Neuronal stem cell (in vitro differentiated cells): ENCODE measurements around the gene NR5A2.
A peak's percentile ranks its signal among the peaks of the same experiment; 100 is the strongest.

ENCODE experiments used
- DNase-seq: peaks from one replicate; pipeline ENCODE4 v3.0.0-alpha.2; 2013; ENCODE audit warnings: low spot score
- H2AFZ ChIP-seq: one replicate; pipeline ENCODE4 v1.6.1; 2013; ENCODE audit warnings: mild to moderate bottlenecking, low read length, inconsistent platforms
- H2AK5ac ChIP-seq: 2 replicates; pipeline ENCODE4 v1.6.1; 2013; ENCODE audit warnings: low read depth, mild to moderate bottlenecking, inconsistent platforms, low read length, moderate library complexity, mixed read lengths
- H2BK120ac ChIP-seq: 2 replicates; pipeline ENCODE4 v1.6.1; 2013; ENCODE audit warnings: low read depth, mild to moderate bottlenecking, inconsistent platforms, low read length, moderate library complexity, mixed read lengths
- H2BK12ac ChIP-seq: one replicate; pipeline ENCODE4 v1.6.1; 2013; ENCODE audit warnings: low read length, inconsistent platforms
- H2BK15ac ChIP-seq: 2 replicates; pipeline ENCODE4 v1.6.1; 2013; ENCODE audit warnings: mild to moderate bottlenecking, low read length, inconsistent platforms, mixed read lengths
- H2BK5ac ChIP-seq: one replicate; pipeline ENCODE4 v1.6.1; 2013; ENCODE audit warnings: inconsistent platforms, mild to moderate bottlenecking, low read length, moderate library complexity
- H3K14ac ChIP-seq: one replicate; pipeline ENCODE4 v1.6.1; 2013; ENCODE audit warnings: low read length, inconsistent platforms
- H3K18ac ChIP-seq: 2 replicates; pipeline ENCODE4 v1.6.1; 2013; ENCODE audit warnings: low read length, inconsistent platforms
- H3K23ac ChIP-seq: 2 replicates; pipeline ENCODE4 v1.6.1; 2013; ENCODE audit warnings: low read depth, mild to moderate bottlenecking, mixed read lengths, low read length, inconsistent platforms; ENCODE audit not compliant: poor library complexity
- H3K27ac ChIP-seq: replicated peaks from 3 replicates; pipeline ENCODE4 v1.5.1; 2013; ENCODE audit warnings: low read length, inconsistent platforms
- H3K27me3 ChIP-seq, 3 experiments: 2 replicates each; pipeline ENCODE4 v1.6.1; 2013; ENCODE audit warnings: low read length in 3 of 3, mild to moderate bottlenecking in 2 of 3, inconsistent platforms in 1 of 3, low read depth in 1 of 3, mixed read lengths in 1 of 3, moderate library complexity in 1 of 3; ENCODE audit not compliant: control insufficient read depth in 3 of 3, insufficient read depth in 3 of 3
- H3K36me3 ChIP-seq, 2 donors: replicated peaks in 1 of 2; 2 replicates each; pipeline ENCODE4 v1.6.1; 2013; ENCODE audit warnings: low read length in 2 of 2; ENCODE audit not compliant: control insufficient read depth in 2 of 2, insufficient read depth in 2 of 2
- H3K4ac ChIP-seq: 2 replicates; pipeline ENCODE4 v1.6.1; 2013; ENCODE audit warnings: inconsistent platforms, mild to moderate bottlenecking, low read length, moderate library complexity
- H3K4me1 ChIP-seq, 2 donors: 1 replicate in 1 of 2; 2 replicates in 1 of 2; pipeline ENCODE4 v1.6.1; 2013; ENCODE audit warnings: low read length in 2 of 2, low read depth in 1 of 2; ENCODE audit not compliant: control insufficient read depth in 2 of 2, insufficient read depth in 1 of 2
- H3K4me2 ChIP-seq: one replicate; pipeline ENCODE4 v1.6.1; 2013; ENCODE audit warnings: mild to moderate bottlenecking, low read length, inconsistent platforms; ENCODE audit not compliant: insufficient read depth, poor library complexity, severe bottlenecking
- H3K4me3 ChIP-seq, 2 donors: 2 replicates each; pipeline ENCODE4 v1.5.1; 2013; ENCODE audit warnings: low read length in 2 of 2, mild to moderate bottlenecking in 2 of 2, inconsistent platforms in 1 of 2, moderate library complexity in 1 of 2
- H3K79me1 ChIP-seq: one replicate; pipeline ENCODE4 v1.6.1; 2013; ENCODE audit warnings: low read depth, mild to moderate bottlenecking, inconsistent platforms, low read length, moderate library complexity
- H3K9ac ChIP-seq: one replicate; pipeline ENCODE4 v1.6.1; 2013; ENCODE audit warnings: mild to moderate bottlenecking, low read depth, low read length, inconsistent platforms; ENCODE audit not compliant: poor library complexity
- H3K9me3 ChIP-seq, 2 donors: replicated peaks in 1 of 2; 2 replicates each; pipeline versions ENCODE3 to v1.6.1; 2013; ENCODE audit warnings: low read length in 2 of 2, mild to moderate bottlenecking in 2 of 2, inconsistent platforms in 1 of 2, low read depth in 1 of 2, mixed read lengths in 1 of 2, moderate library complexity in 1 of 2; ENCODE audit not compliant: control insufficient read depth in 2 of 2, insufficient read depth in 1 of 2
- H4K8ac ChIP-seq: one replicate; pipeline ENCODE4 v1.6.1; 2013; ENCODE audit warnings: low read depth, mild to moderate bottlenecking, inconsistent platforms, low read length, moderate library complexity
- H4K91ac ChIP-seq: one replicate; pipeline ENCODE4 v1.6.1; 2013; ENCODE audit warnings: low read length, low read depth, mild to moderate bottlenecking, inconsistent platforms; ENCODE audit not compliant: poor library complexity
- WGBS, 2 donors: extraction: QIAGEN DNeasy Blood & Tissue Kit; methylation state at CpG; one replicate each; pipeline ENCODE4 v1.1.7; 2013; ENCODE audit warnings: missing lambda C conversion rate in 2 of 2, mixed read lengths in 1 of 2; ENCODE audit not compliant: insufficient read length in 2 of 2, insufficient replicate concordance in 1 of 2; ENCODE audit errors: extremely low coverage in 2 of 2; 5-methylcytosine and 5-hydroxymethylcytosine counted together

NR5A2 gene

GRCh38 chr1:200223207-200223606 is 195.7 kb downstream of the NR5A2 start:
- Histone ChIP-seq H3K36me3 (no peaks in the 10 kb centered on the region), H2BK5ac (no peak overlapping the region), H2BK12ac (no peak overlapping the region), H4K91ac (no peak overlapping the region), H3K4me3 (no peak overlapping the region), H3K14ac (no peak overlapping the region), H3K4me2 (no peak overlapping the region), H3K79me1 (no peaks in the 10 kb centered on the region), H3K23ac (no peak overlapping the region), H3K4me1 (peaks cover 2 to 29% of the 10 kb centered on the region in 2 donors), H3K18ac (peak overlapping the region; percentile 51), H2AFZ (no peak overlapping the region), H2BK15ac (no peak overlapping the region), H3K9ac (no peak overlapping the region), H4K8ac (no peak overlapping the region), H3K27me3 (no peaks in the 10 kb centered on the region), H2AK5ac (no peak overlapping the region), H2BK120ac (no peak overlapping the region), H3K4ac (no peak overlapping the region), H3K9me3 (no peaks in the 10 kb centered on the region), H3K27ac (no peak overlapping the region)
- no peak for DNase-seq
- WGBS, 2 donors: no CpG with 5 or more reads among the region's 2 CpGs

GRCh38 chr1:200223613-200224012 is 196.1 kb downstream of the NR5A2 start:
- Histone ChIP-seq H3K36me3 (no peaks in the 10 kb centered on the region), H4K8ac (no peak overlapping the region), H2AFZ (no peak overlapping the region), H4K91ac (no peak overlapping the region), H3K4me2 (no peak overlapping the region), H3K18ac (peak overlapping the region; percentile 51), H3K4me1 (peaks cover 2 to 33% of the 10 kb centered on the region in 2 donors), H3K14ac (no peak overlapping the region), H2AK5ac (no peak overlapping the region), H2BK15ac (no peak overlapping the region), H3K9ac (no peak overlapping the region), H3K4me3 (no peak overlapping the region), H2BK5ac (no peak overlapping the region), H3K23ac (no peak overlapping the region), H3K9me3 (no peaks in the 10 kb centered on the region), H2BK12ac (no peak overlapping the region), H3K27me3 (no peaks in the 10 kb centered on the region), H3K27ac (no peak overlapping the region), H3K79me1 (no peaks in the 10 kb centered on the region), H3K4ac (no peak overlapping the region), H2BK120ac (no peak overlapping the region)
- no CpG with 5 or more reads among the region's 4 CpGs for WGBS, 2 donors
- DNase-seq: no peak

- Histone ChIP-seq H3K9ac (no peak overlapping the region), H3K14ac (no peak overlapping the region), H2BK12ac (no peak overlapping the region), H3K4me3 (no peak overlapping the region), H3K23ac (no peak overlapping the region), H2BK5ac (no peak overlapping the region), H4K91ac (no peak overlapping the region), H3K27me3 (no peaks in the 10 kb centered on the region), H3K4ac (no peak overlapping the region), H3K4me2 (no peak overlapping the region), H4K8ac (no peak overlapping the region), H3K9me3 (no peaks in the 10 kb centered on the region), H2AFZ (peak overlapping the region; percentile 39), H2BK15ac (no peak overlapping the region), H2BK120ac (no peak overlapping the region), H2AK5ac (no peak overlapping the region), H3K36me3 (no peaks in the 10 kb centered on the region), H3K4me1 (peaks cover 2 to 35% of the 10 kb centered on the region in 2 donors), H3K27ac (no peak overlapping the region), H3K18ac (no peak overlapping the region), H3K79me1 (no peaks in the 10 kb centered on the region)
- no peak for DNase-seq
- no CpG with 5 or more reads among the region's 4 CpGs for WGBS, 2 donors
Observed at GRCh38 chr1:200224315-200224714, 196.8 kb downstream of the NR5A2 start.

GRCh38 chr1:200226268-200226968 is 198.9 kb downstream of the NR5A2 start:
- Histone ChIP-seq H3K23ac (no peak overlapping the region), H3K27ac (no peak overlapping the region), H3K79me1 (no peaks in the 10 kb centered on the region), H3K27me3 (no peaks in the 10 kb centered on the region), H3K4me1 (peaks cover 2 to 35% of the 10 kb centered on the region in 2 donors), H2BK120ac (no peak overlapping the region), H2BK12ac (no peak overlapping the region), H4K8ac (no peak overlapping the region), H3K9ac (no peak overlapping the region), H3K9me3 (no peaks in the 10 kb centered on the region), H3K14ac (no peak overlapping the region), H2AK5ac (no peak overlapping the region), H2BK15ac (no peak overlapping the region), H3K18ac (no peak overlapping the region), H2BK5ac (no peak overlapping the region), H3K4ac (no peak overlapping the region), H2AFZ (peak overlapping the region; percentile 75), H3K36me3 (no peaks in the 10 kb centered on the region), H3K4me3 (no peak overlapping the region), H4K91ac (no peak overlapping the region), H3K4me2 (no peak overlapping the region)
- DNase-seq: no peak
- WGBS, 2 donors: no CpG with 5 or more reads among the region's 11 CpGs
